GM12875 (cell line): ENCODE results near the gene LIFR.

Source experiments
- H3K4me3 ChIP-seq: one replicate; pipeline ENCODE4 v1.5.1; 2011; ENCODE audit warnings: low read depth, low read length, control low read depth
- TF ChIP-seq, protein P1 (sequence below): IDR thresholded peaks from 2 replicates; pipeline ENCODE4 v1.5.1; 2011; ENCODE audit warnings: low read depth, mild to moderate bottlenecking, control low read depth, inconsistent platforms, low read length, moderate library complexity, borderline replicate concordance; ENCODE audit not compliant: insufficient read depth

The LIFR gene, protein sequence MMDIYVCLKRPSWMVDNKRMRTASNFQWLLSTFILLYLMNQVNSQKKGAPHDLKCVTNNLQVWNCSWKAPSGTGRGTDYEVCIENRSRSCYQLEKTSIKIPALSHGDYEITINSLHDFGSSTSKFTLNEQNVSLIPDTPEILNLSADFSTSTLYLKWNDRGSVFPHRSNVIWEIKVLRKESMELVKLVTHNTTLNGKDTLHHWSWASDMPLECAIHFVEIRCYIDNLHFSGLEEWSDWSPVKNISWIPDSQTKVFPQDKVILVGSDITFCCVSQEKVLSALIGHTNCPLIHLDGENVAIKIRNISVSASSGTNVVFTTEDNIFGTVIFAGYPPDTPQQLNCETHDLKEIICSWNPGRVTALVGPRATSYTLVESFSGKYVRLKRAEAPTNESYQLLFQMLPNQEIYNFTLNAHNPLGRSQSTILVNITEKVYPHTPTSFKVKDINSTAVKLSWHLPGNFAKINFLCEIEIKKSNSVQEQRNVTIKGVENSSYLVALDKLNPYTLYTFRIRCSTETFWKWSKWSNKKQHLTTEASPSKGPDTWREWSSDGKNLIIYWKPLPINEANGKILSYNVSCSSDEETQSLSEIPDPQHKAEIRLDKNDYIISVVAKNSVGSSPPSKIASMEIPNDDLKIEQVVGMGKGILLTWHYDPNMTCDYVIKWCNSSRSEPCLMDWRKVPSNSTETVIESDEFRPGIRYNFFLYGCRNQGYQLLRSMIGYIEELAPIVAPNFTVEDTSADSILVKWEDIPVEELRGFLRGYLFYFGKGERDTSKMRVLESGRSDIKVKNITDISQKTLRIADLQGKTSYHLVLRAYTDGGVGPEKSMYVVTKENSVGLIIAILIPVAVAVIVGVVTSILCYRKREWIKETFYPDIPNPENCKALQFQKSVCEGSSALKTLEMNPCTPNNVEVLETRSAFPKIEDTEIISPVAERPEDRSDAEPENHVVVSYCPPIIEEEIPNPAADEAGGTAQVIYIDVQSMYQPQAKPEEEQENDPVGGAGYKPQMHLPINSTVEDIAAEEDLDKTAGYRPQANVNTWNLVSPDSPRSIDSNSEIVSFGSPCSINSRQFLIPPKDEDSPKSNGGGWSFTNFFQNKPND

DNA sequence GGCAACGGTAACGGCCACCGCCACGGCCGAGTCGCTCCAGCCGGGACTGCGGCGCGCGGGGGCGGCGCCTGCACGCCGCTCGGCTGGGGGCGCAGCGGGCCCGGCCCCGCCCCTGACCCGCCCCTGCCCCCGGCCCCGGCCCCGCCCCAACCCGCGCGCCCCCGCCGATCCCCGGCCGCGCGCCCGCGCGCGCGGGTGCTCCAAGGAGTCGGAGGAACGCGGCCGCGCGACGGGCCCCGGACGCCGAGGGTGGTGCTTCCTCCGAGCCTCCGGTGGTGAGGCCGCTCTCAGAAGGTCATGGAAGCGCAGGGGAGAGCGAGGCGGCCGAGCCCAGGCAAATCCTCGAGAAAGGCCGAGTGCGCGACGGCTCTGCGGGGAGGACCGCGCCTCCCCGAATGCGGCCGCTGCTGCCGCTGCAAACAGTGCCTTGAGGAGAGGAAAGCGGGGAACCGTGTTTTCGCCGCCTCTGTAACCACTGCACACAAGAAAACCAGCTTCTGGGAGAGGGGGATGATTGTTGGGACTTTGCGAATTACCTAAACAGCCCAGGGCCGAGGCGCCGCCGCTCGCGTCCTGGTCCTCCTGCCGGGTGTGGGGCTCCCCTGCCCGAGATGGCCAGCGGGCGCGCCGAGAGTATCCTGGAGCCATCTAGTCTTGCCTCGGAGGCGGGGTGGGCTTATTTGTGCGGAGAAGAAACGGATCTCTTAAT, at the start of gene LIFR:
Gene LIFR, minus strand, starts transcription at position 48 of the 709 bp plus-strand sequence. CDS start 25,999 bp downstream, outside the sequence.
- peak within 1 kb of the TSS; percentile 37 for H3K4me3 ChIP-seq
- TF ChIP-seq, protein P1, sequence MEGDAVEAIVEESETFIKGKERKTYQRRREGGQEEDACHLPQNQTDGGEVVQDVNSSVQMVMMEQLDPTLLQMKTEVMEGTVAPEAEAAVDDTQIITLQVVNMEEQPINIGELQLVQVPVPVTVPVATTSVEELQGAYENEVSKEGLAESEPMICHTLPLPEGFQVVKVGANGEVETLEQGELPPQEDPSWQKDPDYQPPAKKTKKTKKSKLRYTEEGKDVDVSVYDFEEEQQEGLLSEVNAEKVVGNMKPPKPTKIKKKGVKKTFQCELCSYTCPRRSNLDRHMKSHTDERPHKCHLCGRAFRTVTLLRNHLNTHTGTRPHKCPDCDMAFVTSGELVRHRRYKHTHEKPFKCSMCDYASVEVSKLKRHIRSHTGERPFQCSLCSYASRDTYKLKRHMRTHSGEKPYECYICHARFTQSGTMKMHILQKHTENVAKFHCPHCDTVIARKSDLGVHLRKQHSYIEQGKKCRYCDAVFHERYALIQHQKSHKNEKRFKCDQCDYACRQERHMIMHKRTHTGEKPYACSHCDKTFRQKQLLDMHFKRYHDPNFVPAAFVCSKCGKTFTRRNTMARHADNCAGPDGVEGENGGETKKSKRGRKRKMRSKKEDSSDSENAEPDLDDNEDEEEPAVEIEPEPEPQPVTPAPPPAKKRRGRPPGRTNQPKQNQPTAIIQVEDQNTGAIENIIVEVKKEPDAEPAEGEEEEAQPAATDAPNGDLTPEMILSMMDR = no peak

- H3K4me3 ChIP-seq = no peak overlapping the region
- TF ChIP-seq, protein P1 = no peak
These were observed 49.2 kb upstream of the LIFR start for GRCh38 chr5:38605610-38606009.

DNA sequence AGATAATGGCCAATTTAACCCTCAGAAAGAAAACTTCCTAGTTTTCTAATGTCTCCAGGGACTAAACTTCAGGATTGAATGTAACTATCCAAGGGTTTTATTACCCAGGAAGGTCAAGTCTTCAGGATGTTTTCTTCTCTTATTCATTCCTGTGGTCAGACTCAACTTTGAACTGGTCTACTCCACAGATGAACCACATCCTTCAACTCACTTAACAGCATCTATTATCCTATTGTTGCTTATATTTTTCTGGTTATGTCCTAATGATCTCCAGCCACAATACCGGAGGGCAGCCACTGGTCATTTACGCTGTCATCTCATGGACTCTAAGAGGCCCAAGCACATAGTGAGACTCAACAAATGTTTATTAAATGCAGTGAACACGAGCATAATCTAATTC, 47.2 kb upstream of the LIFR start:
- no peak overlapping the region for H3K4me3 ChIP-seq
- TF ChIP-seq, protein P1 = no peak

DNA sequence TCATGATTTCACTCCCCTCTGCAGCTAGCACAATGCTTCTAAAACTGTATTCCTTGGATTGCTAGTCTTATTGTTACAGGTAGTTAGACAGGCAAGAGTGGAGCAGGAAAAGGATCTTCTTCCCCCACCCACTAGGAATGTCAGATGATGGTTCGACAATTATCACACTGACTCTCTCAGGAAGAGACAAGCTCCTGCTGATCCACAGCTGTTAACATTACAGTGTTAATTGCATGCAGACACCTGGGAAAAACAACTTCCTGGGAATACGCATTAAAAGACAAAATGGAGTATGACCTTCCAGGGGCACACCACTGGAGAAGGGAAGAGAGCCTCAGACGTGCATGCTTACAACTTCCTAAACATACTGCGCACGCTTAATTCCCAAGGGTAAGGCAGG, 46.2 kb upstream of the LIFR start:
- TF ChIP-seq, protein P1 = no peak

DNA sequence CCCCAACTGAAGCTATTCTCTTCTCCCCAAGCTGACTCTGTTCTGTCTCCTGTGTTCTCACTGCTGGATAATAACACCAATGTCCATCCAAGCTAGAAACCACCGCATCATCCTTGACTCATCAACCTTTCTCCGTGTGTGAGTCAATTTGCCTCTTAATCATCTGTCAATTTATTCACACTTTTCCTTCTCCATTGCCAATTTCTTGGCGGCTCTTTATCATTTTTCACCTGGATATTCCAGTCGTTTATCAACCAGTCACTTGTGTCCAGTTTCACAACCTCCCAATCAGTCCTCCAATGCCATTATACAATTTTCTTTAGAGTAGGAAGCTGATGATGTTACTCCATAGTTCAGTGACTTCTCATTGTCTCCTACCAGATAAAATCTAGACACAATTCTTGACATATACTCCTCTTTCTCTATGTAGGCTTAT, 45.4 kb upstream of the LIFR start:
- H3K4me3 ChIP-seq = no peak overlapping the region
- TF ChIP-seq, protein P1 = no peak

More for the DNA sequence above, 46.2 kb upstream of the LIFR start:
- no peak overlapping the region for H3K4me3 ChIP-seq

- no peak overlapping the region for H3K4me3 ChIP-seq
- TF ChIP-seq, protein P1 = no peak
These were observed 44.9 kb upstream of the LIFR start for GRCh38 chr5:38601133-38601862.
